Tibial artery (tissue), 4 donors: Measurements from ENCODE around the gene NPVF.

ENCODE experiments used
- DNase-seq, 2 donors: peaks; one replicate each; pipeline ENCODE4 v3.0.0-alpha.2; 2019
- H3K27ac ChIP-seq, 2 donors: fragments of 200-600 bp; sonication (generic) in 1 of 2; 1 replicate in 1 of 2; 2 replicates in 1 of 2; pipeline ENCODE4 v1.5.1; 2018 to 2019; ENCODE audit warnings: mild to moderate bottlenecking in 1 of 2
- H3K27me3 ChIP-seq, 2 donors: fragments of 200-600 bp; sonication (generic) in 1 of 2; one replicate each; pipeline versions ENCODE4 v1.5.1 to v1.6.0; 2016 to 2019
- H3K36me3 ChIP-seq, 3 donors: fragments of 200-600 bp; sonication (generic) in 2 of 3; one replicate each; pipeline ENCODE4 v1.5.1; 2016 to 2019; ENCODE audit warnings: mild to moderate bottlenecking in 2 of 3
- H3K4me1 ChIP-seq, 4 donors: fragments of 200-600 bp; sonication (generic) in 2 of 4; 1 replicate in 3 of 4; 2 replicates in 1 of 4; pipeline ENCODE4 v1.5.1; 2016 to 2019
- H3K4me3 ChIP-seq, 2 donors: fragments of 200-600 bp; sonication (generic) in 1 of 2; 1 replicate in 1 of 2; 2 replicates in 1 of 2; pipeline ENCODE4 v1.5.1; 2018 to 2019; ENCODE audit warnings: mild to moderate bottlenecking in 2 of 2
- H3K9me3 ChIP-seq, 3 donors: fragments of 200-600 bp; sonication (generic) in 1 of 3; one replicate each; pipeline ENCODE4 v1.5.1; 2016 to 2019
- intact Hi-C: fragments of 100-400 bp; cut with DNase I; formaldehyde crosslinking; loops from one replicate; pipeline ENCODE4 v1.15.0; 2023; ENCODE audit warnings: low total_unique reads
- TF ChIP-seq, protein P1 (sequence below), 2 experiments: fragments of 200-600 bp in 1 of 2; fragments of 450-650 bp in 1 of 2; IDR thresholded peaks; one replicate each; pipeline ENCODE4 v1.5.1; 2017 to 2019; ENCODE audit warnings: antibody characterized with exemption in 2 of 2, mild to moderate bottlenecking in 1 of 2, moderate library complexity in 1 of 2

The NPVF gene

DNA sequence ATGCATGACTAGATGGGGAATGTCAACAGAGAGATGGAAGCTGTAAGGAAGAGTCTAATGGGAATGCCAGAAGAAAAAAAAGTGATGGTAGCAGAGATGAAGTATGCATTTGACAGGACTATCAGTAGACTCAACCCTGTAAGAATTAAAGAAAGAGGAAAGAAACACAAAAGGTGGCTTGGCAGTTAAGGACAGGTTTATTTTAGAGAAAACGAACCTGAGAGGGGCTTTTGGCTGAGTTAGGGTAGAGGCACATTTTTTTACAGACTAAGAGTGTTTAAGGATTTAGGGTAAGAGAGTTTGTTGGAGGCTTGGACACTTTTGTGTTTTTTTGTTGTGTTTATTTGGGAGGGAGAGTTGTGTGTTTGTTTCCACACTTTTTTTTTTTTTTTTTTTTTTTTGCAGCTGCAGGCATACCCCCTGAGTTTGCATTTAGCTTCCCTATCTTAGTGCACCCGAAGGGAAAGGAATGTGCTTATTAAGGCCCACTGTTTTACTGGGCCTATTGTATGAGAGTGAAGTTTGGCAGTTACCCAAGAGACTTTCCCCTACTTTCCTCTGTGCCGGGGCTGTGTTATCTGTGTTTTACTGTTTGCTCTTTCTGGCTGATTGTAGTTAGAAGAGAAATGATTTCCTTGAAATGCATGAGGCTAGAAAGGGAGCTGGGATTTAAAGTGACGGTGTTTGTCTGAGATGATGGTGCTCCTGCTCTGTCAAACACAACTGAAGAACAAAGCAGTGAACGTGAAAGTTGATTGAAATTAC, 32.0 kb downstream of the NPVF start:
- Histone ChIP-seq H3K36me3 (no peaks in the 10 kb centered on the region), H3K27me3 (no peaks in the 10 kb centered on the region), H3K9me3 (peaks cover 0 to 5% (median 0%) of the 10 kb centered on the region in 3 donors), H3K27ac (no peak overlapping the region), H3K4me3 (no peak overlapping the region), H3K4me1 (no peaks in the 10 kb centered on the region)
- intact Hi-C loops, result no loop called here
- TF ChIP-seq, protein P1, sequence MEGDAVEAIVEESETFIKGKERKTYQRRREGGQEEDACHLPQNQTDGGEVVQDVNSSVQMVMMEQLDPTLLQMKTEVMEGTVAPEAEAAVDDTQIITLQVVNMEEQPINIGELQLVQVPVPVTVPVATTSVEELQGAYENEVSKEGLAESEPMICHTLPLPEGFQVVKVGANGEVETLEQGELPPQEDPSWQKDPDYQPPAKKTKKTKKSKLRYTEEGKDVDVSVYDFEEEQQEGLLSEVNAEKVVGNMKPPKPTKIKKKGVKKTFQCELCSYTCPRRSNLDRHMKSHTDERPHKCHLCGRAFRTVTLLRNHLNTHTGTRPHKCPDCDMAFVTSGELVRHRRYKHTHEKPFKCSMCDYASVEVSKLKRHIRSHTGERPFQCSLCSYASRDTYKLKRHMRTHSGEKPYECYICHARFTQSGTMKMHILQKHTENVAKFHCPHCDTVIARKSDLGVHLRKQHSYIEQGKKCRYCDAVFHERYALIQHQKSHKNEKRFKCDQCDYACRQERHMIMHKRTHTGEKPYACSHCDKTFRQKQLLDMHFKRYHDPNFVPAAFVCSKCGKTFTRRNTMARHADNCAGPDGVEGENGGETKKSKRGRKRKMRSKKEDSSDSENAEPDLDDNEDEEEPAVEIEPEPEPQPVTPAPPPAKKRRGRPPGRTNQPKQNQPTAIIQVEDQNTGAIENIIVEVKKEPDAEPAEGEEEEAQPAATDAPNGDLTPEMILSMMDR (IDR thresholded peaks at IDR 0.05), result no peak
- no peak for DNase-seq

DNA sequence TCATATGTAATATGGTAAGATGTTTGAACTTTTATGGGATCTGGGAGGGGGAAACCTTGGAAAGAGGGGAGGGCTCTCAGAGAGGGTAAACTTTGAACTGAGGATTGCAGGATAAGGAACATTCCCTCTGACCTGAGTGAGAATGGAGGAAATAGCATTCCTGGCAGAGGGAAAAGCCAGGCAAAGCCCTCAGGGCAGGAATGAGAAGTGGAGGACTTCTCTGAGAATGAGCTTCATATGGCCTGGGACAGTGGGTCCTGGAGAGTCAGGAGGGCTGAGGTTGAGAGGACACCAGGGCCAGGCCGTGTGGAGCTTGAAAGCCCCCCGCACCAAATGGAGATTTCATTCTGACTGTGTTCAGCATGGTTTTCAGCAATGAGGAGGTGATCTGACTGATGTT, 34.2 kb downstream of the NPVF start:
- Histone ChIP-seq H3K27ac (no peak overlapping the region), H3K27me3 (no peaks in the 10 kb centered on the region), H3K4me1 (no peaks in the 10 kb centered on the region), H3K9me3 (peaks cover 0 to 5% (median 0%) of the 10 kb centered on the region in 3 donors), H3K36me3 (no peaks in the 10 kb centered on the region), H3K4me3 (no peak overlapping the region)
- DNase-seq, result no peak
- TF ChIP-seq, protein P1 (IDR thresholded peaks at IDR 0.05), result no peak
- intact Hi-C loops, result no loop called here

GRCh38 chr7:25192043-25192442, 36.2 kb downstream of the NPVF start:
- intact Hi-C loops, result no loop called here
- Histone ChIP-seq H3K4me3 (no peak overlapping the region), H3K9me3 (peaks cover 0 to 5% (median 0%) of the 10 kb centered on the region in 3 donors), H3K4me1 (no peaks in the 10 kb centered on the region), H3K27ac (no peak overlapping the region), H3K27me3 (no peaks in the 10 kb centered on the region), H3K36me3 (no peaks in the 10 kb centered on the region)
- no peak for DNase-seq
- TF ChIP-seq, protein P1 (IDR thresholded peaks at IDR 0.05), result no peak

DNA sequence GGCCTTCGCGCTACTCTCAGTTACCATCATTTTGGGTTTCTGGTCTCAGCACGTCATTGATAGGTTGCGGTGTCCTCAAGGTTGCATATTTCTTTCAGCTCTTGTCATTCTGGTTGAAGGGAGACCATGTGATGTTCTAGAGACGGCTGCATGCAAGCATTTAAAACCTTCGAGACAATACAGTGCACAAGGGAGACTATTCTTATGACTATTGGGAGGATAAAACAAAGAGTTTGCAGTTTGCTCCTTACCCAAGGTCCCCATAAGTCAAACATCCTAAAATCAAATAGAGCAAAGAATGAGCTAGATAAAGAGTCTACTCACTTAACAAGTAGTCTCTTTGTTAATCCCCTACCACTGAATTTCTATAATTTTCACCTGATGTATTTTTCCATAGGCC, 39.1 kb downstream of the NPVF start:
- intact Hi-C loops, result no loop called here
- no peak overlapping the region for H3K27ac ChIP-seq
- no peaks in the 10 kb centered on the region for H3K36me3 ChIP-seq
- DNase-seq, result no peak
- TF ChIP-seq, protein P1 (IDR thresholded peaks at IDR 0.05), result no peak
- no peaks in the 10 kb centered on the region for H3K4me1 ChIP-seq
- H3K27me3 ChIP-seq, result no peaks in the 10 kb centered on the region
- no peak overlapping the region for H3K4me3 ChIP-seq
- no peaks in the 10 kb centered on the region for H3K9me3 ChIP-seq

GRCh38 chr7:25187932-25188331, 40.4 kb downstream of the NPVF start:
- intact Hi-C loops, result no loop called here
- no peak for DNase-seq

More at GRCh38 chr7:25187932-25188331, 40.4 kb downstream of the NPVF start:
- Histone ChIP-seq H3K4me1 (no peaks in the 10 kb centered on the region), H3K27me3 (no peaks in the 10 kb centered on the region), H3K27ac (no peak overlapping the region), H3K36me3 (no peaks in the 10 kb centered on the region), H3K9me3 (no peaks in the 10 kb centered on the region), H3K4me3 (no peak overlapping the region)
- TF ChIP-seq, protein P1 (IDR thresholded peaks at IDR 0.05), result no peak
